GM12891 (cell line): Measurements from ENCODE around the gene ADGRD2.

Experiments used
- DNase-seq: peaks from one replicate; pipeline ENCODE4 v3.0.0; 2011; ENCODE audit warnings: low spot score; ENCODE audit not compliant: insufficient read length
- FAIRE-seq: peaks from 2 replicates; lab custom pipeline; 2011; peaks lifted over from hg19 to GRCh38; lab: Jason Lieb, UNC
- PAX5 ChIP-seq: IDR thresholded peaks from 2 replicates; pipeline ENCODE4 v1.6.1; 2011; ENCODE audit warnings: low read length, moderate library complexity, mild to moderate bottlenecking; ENCODE audit not compliant: insufficient read depth, severe bottlenecking
- POLR2A ChIP-seq: IDR thresholded peaks from 2 replicates; pipeline ENCODE4 v1.6.1; 2011; ENCODE audit warnings: low read depth, low read length, control low read depth
- POLR2AphosphoS5 ChIP-seq: IDR thresholded peaks from 2 replicates; pipeline ENCODE4 v1.6.1; 2011; ENCODE audit warnings: low read depth, low read length, control low read depth
- POU2F2 ChIP-seq: IDR thresholded peaks from 2 replicates; pipeline ENCODE4 v1.6.1; 2011; ENCODE audit warnings: low read depth, mild to moderate bottlenecking, control low read depth, low read length, moderate library complexity
- SPI1 ChIP-seq: IDR thresholded peaks from 2 replicates; pipeline ENCODE4 v1.6.1; 2011; ENCODE audit warnings: low read depth, low read length, control low read depth
- TAF1 ChIP-seq: IDR thresholded peaks from 2 replicates; pipeline ENCODE4 v1.6.1; 2011; ENCODE audit warnings: low read depth, low read length, control low read depth

ADGRD2 gene

GRCh38 chr9:124468061-124468740, 17.9 kb downstream of the ADGRD2 start:
- FAIRE-seq: no peak
- TF ChIP-seq SPI1 (peak; percentile 78), PAX5 (no peak)
- DNase-seq: no peak

DNA sequence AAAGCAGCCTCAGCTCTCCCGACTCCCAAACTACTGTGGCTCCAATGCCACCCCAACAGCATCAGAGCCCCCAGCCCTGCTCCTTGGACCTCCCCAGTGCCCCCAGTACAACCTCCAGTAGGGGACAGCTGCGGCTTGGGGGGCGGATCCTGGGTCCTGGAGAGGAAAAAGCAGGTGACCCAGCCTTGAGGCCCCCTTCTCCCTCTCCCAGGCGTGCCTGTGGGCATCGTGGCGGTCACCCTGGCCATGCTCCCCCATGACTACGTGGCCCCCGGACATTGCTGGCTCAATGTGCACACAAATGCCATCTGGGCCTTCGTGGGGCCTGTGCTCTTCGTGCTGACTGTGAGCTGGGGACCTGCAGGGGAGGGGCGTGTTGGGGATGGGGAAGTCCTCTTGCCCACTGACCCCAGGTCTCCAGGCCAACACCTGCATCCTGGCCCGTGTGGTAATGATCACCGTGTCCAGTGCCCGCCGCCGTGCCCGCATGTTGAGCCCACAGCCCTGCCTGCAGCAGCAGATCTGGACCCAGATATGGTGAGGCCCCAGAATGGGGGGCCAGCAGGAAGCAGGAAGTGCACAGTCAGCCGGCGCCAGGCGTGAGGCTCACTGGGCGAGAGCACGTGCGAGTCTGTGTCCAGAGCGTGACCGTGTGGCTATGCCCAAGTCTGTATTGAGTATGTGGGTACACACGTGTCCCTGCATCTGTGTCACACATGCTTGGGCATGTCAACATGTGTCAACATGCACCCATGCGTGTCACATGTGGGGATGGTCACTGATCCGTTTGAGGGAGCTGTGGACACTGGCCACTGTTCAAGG, 19.0 kb downstream of the ADGRD2 start:
- no peak for DNase-seq
- TF ChIP-seq TAF1 (no peak), SPI1 (no peak), POLR2A (no peak), POU2F2 (no peak), POLR2AphosphoS5 (no peak), PAX5 (no peak)
- peak; percentile 78 for FAIRE-seq

GRCh38 chr9:124470306-124470705, 20.1 kb downstream of the ADGRD2 start:
- DNase-seq (no peak), FAIRE-seq (no peak)
- no peak for TF ChIP-seq SPI1
- no peak for TF ChIP-seq POU2F2
- no peak for TF ChIP-seq PAX5
- no peak for TF ChIP-seq POLR2A
- no peak for TF ChIP-seq POLR2AphosphoS5
- TF ChIP-seq TAF1: no peak

GRCh38 chr9:124470726-124471125, 20.5 kb downstream of the ADGRD2 start:
- DNase-seq (no peak), FAIRE-seq (no peak)
- TF ChIP-seq POLR2AphosphoS5 (no peak), POLR2A (no peak), POU2F2 (no peak), SPI1 (no peak), TAF1 (no peak), PAX5 (no peak)

DNA sequence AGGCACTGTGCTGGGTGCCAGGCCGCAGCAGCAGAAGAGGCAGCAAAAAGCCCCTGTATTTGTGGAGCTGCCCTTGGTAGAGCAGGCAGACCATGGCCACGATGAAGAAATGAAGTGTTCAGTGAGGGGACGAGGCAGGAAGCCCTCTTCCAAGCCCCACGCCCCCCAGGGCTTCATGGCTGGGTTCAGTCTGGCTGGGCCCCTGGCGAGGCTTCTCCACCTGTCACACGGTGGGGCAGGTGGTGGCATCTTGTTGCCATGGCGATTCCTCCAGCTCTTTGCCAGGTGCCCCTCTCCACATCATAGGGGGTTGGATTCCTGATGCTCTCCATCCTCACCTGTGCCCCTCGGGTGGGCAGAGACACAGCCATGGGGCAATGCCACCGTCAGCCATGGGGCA, 21.5 kb downstream of the ADGRD2 start:
- DNase-seq: no peak
- FAIRE-seq: no peak
- TF ChIP-seq TAF1 (no peak), SPI1 (no peak), POLR2A (no peak), PAX5 (no peak), POLR2AphosphoS5 (no peak)

DNA sequence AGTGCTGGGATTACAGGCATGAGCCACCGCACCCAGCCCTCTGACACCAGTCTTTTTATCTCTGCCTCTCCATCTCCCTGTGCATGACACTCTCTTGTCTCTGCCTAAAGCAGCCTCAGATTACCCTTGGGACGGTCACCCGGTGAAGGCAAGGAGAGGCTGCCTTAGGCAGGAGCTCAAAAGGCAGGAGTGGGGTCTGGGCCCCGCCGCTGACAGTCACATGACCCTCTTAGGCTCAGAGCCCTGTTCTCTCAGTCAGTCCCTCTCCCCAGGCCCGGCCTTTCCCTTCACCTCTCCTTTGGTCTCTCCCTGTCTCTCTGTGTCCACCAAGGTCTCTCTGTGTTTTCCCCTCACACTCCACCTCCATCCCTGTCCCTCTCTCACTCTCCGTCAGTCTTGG, 22.5 kb downstream of the ADGRD2 start:
- TF ChIP-seq TAF1 (no peak), POU2F2 (no peak)
- FAIRE-seq: no peak
- DNase-seq: no peak

DNA sequence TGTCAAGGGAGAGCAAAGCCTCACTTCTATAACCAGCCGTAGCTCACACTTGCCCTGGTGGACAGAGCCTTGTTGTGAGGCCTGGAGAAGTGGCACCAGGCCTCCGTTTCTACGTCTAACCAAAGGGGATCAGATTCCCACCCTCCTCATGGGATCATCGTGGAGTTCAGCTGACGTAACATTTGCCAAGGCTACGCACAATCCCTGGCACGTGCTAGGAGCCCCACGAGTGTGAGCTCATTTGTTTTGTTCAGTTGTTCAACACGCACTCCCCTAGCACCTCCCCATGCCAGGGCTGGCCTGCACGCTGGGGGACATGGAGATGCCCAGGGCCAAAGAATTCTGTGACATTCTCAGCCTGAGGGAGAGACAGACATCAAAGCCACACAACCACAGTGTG, 23.1 kb downstream of the ADGRD2 start:
- no peak for FAIRE-seq
- TF ChIP-seq POU2F2 (no peak), PAX5 (no peak), SPI1 (no peak), TAF1 (no peak), POLR2AphosphoS5 (no peak), POLR2A (no peak)

GRCh38 chr9:124474151-124474550, 23.9 kb downstream of the ADGRD2 start:
- FAIRE-seq (no peak), DNase-seq (no peak)
- no peak for TF ChIP-seq SPI1

More for the DNA sequence above, 23.1 kb downstream of the ADGRD2 start:
- DNase-seq: no peak

- FAIRE-seq (no peak), DNase-seq (no peak)
- TF ChIP-seq TAF1: no peak
- no peak for TF ChIP-seq POLR2A
- TF ChIP-seq PAX5: no peak
- TF ChIP-seq POLR2AphosphoS5: no peak
- TF ChIP-seq SPI1: no peak
- TF ChIP-seq POU2F2: no peak
Measured at GRCh38 chr9:124475158-124475867, 25.1 kb downstream of the ADGRD2 start.
